NCI-H774 (cell line): ENCODE measurements around the gene RAVER1.

Source experiments
- DNase-seq: peaks from one replicate; lab custom pipeline; 2025; lab: John Stamatoyannopoulos, UW

The RAVER1 gene

DNA sequence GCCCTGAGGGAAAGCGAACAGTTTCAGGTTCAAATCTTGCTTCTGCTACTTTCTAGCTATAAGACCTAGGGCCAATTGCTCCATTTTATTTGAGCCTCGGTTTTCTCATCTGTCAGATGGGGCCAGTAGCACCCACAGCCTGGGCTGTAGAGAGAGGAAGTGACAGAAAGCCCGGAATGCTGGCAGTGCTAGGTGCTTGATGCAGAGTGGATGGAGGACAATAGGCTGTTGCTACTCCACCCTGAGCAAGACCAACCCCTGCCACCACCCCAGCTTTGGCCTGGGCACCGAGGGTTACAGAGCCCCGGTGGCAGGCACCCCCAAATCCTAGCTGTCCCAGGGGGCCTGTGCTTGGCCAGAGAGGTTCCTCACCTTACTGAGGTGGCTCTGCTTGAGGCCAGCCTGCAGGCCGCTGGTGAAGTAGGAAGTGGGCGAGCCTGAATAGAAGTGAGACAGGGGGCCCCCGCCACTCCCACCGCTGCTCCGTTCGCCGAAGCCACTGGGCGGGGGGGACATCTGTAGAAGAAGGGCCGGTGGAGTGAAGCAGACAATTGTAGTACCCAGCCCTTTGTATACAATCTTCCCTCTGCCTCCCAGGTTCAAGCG, 15.4 kb downstream of the RAVER1 start:
- no peak for DNase-seq

DNA sequence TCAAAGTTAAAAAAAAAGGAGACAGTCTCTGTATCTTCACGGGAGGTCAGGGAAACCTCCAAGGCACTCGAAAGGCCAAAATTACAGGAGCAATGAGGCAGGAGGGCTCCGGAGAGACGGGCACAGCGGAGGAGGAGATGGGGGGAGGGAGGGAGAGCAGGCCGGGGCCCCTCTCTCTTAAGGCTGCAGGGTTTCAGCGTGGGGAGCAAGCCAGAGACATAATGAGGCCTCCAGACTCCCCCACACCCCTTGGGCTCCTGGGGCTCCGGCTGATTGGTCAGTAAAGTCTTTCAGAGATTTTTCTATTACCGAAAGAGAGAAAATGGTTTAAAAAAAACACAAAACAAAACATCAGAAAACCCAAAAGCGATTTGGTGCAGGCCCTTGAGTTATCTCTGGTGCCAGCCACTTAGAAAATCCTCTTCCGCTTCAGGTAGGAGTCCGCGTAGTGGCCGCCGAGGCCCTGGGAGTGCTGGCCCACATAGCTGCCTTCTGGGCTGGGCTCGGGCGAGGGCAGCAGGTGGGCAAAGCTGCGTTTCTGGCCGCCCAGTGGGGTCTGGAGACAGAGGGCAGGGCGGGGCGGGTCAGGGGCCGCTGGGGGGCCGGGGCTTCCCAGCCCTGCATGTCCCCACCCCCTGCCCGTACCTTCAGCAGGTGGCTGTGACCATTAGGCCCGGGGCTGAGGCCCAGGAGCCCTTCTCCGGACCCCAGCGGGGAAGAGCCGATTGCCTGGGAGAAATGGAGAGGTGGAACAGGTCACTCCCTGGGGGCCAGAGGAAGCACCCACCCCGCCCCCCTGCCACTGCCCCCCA, 16.1 kb downstream of the RAVER1 start:
- DNase-seq: no peak

DNA sequence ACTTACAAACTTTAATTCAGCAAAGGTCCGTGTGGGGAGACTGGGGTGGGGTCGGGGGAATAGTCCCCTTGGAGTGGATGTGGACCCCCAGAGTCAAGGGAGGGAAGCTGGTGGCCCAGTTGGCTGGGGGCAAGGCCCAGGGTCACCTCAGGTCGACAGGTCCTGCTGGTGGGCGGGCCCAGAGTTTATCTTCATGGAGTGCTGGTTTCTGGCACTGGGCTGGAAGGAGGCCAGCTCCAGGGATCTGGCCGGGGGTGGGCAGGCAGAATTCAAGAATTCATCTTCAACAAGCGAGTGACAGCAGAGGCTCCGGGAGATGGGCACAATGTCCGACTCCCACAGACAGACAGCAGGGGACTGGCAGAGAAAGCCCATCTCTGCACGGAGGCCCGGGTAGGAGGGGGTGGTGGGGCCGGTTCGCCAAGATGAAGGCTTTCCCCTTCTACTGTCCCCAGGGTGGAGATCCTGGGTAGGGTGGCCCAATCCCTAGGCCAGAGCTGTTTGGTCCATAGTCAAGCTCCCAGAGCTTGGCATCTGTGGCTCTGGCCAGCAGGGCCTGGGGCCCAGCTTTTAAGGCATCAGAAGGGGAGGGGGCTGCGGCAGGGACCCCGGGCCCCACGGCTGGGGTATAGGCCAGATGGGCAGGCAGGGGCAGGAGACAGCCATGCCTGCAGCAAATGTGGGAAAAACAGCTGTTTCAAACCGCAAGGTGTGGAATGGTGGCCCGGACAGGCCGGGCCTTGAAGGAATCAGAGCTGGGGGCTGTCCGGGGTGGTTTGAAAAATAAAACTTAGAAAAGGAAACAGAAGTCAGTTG, 16.9 kb downstream of the RAVER1 start:
- DNase-seq: no peak

DNA sequence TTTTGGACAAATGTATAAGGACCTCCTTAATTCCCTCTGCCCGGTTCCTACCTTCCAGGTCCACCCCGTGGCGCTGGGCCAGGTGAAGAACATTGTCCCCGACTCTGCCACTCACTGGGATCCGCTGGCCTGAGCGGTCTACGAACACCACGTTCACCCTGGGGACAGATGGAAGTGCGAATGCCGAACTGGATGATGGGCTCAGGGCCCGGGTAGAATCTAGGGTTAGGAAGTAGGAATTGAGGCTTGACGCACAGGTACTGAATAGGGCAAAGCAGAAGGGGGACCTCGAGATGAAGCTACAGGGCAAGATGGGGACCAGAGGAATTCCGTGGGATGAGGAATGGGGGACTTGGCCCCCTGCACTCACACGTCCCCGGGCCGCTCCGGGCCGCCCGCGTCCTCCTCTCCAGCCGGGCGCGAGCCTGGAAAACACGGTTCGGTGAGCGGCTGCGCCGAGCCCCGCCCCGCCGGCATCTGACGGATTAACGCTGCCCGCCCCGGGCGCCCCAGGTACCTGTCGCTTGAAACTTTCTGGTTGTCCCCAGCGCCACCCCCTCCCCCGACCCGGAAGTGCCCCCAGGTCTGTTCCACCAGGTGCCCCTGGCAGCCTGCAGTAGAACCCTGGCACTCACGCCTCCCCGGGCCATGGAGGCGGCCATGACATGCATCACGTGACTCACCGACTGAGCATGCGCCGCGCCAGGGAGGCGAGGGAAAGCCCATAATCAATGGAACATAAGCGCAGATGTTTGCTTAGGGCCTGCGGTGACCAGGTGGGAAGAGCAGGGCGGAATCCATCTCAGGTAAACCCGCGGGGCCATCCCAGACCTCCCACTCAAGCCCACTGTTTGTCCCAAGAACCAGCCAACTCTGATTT, 17.8 kb downstream of the RAVER1 start, which contains the start of gene FDX2:
TSS of gene FDX2 (minus strand) at position 681 of the 880 bp plus-strand sequence. CDS start at position 662, 19 bp downstream.
- DNase-seq: peak; percentile 89

- no peak for DNase-seq
Observed at GRCh38 chr19:10309423-10309822, 23.9 kb downstream of the RAVER1 start, which contains the start of gene ZGLP1. Gene ZGLP1, minus strand, starts transcription at chr19:10309815.

- no peak for DNase-seq
Observed at GRCh38 chr19:10306327-10306726, 27.0 kb downstream of the RAVER1 start.

DNA sequence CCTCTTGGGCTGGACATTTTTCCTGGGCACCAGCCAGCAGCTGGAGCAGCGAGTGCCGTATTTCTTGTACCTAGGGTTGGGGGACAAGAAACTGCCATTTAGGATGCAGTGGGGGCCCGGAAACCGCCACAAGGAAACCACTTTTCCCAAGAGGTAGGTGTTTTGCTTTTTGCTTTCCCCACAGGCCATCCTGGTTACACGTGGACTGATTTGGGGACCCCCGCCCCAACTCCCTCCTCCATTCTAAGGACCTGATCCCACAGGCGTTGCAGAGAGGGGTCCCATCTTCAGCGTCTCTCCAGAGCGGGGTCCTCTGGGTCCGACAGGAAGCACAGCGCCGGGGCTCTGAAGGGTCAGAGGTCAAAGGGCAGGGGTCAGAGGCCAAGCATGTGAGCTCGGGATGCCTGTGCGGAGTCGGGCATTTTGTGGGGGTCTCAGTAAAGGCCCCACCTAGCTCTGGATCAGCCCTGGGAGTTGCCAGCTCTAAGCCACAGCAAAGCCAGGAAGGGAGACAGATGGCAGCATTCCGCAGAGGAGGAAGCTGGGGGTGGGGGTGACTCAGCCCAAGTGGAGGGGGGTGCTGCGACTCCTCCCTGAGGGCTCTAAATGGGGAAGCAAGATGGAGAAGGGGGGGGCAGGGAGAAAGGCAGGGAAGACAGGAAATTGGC, 28.1 kb downstream of the RAVER1 start:
- no peak for DNase-seq

- no peak for DNase-seq
Observed at GRCh38 chr19:10299545-10300458, 33.5 kb downstream of the RAVER1 start.

- DNase-seq: no peak
Observed at GRCh38 chr19:10295847-10296591, 37.3 kb downstream of the RAVER1 start.

- no peak for DNase-seq
Observed at GRCh38 chr19:10295305-10295846, 38.0 kb downstream of the RAVER1 start.

GRCh38 chr19:10294368-10294697, 39.0 kb downstream of the RAVER1 start:
- no peak for DNase-seq

DNA sequence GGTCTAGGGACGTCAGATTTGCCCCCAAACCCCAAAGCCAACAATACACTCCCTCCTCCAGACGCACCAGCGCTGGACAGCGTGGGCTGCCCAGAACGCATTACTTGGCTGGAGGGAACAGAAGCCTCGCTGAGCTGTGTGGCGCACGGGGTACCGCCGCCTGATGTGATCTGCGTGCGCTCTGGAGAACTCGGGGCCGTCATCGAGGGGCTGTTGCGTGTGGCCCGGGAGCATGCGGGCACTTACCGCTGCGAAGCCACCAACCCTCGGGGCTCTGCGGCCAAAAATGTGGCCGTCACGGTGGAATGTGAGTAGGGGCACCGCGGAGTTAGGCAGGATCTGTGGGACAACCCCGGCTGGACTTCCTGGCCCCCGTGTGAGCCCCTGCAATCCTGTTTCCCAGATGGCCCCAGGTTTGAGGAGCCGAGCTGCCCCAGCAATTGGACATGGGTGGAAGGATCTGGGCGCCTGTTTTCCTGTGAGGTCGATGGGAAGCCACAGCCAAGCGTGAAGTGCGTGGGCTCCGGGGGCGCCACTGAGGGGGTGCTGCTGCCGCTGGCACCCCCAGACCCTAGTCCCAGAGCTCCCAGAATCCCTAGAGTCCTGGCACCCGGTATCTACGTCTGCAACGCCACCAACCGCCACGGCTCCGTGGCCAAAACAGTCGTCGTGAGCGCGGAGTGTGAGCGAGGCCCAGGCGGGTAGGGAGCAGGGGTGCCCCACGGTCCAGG, 39.5 kb downstream of the RAVER1 start:
- no peak for DNase-seq

GRCh38 chr19:10292789-10293636, 40.3 kb downstream of the RAVER1 start:
- DNase-seq: no peak

DNA sequence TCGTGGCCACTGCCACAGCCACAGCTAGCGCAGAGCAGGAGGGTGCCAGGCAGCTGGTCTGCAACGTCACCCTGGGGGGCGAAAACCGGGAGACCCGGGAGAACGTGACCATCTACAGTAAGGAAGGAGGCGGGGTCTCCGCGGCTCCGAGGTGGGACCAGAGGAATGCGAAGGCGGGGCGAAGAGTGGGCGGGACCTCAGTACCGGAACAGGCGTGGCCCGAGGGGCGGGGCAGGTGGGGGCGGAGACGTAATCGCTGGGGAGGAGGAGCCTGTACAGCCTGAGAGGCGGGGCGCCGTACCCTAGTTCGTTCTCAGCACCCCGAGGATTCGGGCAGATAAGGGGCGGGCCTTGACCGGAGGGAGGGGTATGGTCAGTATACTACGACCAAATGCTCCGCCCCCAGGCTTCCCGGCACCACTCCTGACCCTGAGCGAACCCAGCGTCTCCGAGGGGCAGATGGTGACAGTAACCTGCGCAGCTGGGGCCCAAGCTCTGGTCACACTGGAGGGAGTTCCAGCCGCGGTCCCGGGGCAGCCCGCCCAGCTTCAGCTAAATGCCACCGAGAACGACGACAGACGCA, 41.0 kb downstream of the RAVER1 start:
- peak; percentile 36 for DNase-seq

- DNase-seq: no peak
Observed at GRCh38 chr19:10291554-10292205, 41.6 kb downstream of the RAVER1 start.

GRCh38 chr19:10290876-10291553, 42.3 kb downstream of the RAVER1 start:
- no peak for DNase-seq
